Omental fat pad (tissue), 4 donors: ENCODE results near the gene PLXNC1. TPM values are rescaled to one million over a fixed set of nuclear protein-coding genes. Genes with fewer than 3 reads are reported as not detected.

Experiments
- ATAC-seq: fragments of 150-250 bp; one replicate; pipeline ENCODE4 v1.9.1; 2016; ENCODE audit warnings: mild to moderate bottlenecking, moderate library complexity; ENCODE audit not compliant: low FRiP score
- DNase-seq: peaks from one replicate; pipeline ENCODE4 v3.0.0-alpha.2; 2019; ENCODE audit warnings: low spot score
- CTCF ChIP-seq, 3 donors: fragments of 450-650 bp; IDR thresholded peaks; one replicate each; pipeline ENCODE4 v1.5.1; 2016 to 2017; ENCODE audit warnings: antibody characterized with exemption in 3 of 3, mild to moderate bottlenecking in 3 of 3, moderate library complexity in 2 of 3
- total RNA-seq, 4 donors: library from RNA; depleted of rRNA; stranded (reverse); fragments of >200 nt; gene quantifications; one replicate each; pipeline ENCODE4 v1.1.0, GENCODE V29; 2016

The PLXNC1 gene
- total RNA-seq, 4 donors from 2014 or later = 4.2 to 42.7 (median 8.6) TPM

GRCh38 chr12:94225506-94225905, 77.1 kb downstream of the PLXNC1 start:
- ATAC-seq = no peak
- DNase-seq = no peak
- no peak for TF ChIP-seq CTCF (IDR thresholded peaks at IDR 0.05)

- ATAC-seq (no peak), DNase-seq (no peak)
- TF ChIP-seq CTCF (IDR thresholded peaks at IDR 0.05) = no peak
Measured at GRCh38 chr12:94225947-94226630, 77.7 kb downstream of the PLXNC1 start.

GRCh38 chr12:94227066-94227465, 78.7 kb downstream of the PLXNC1 start:
- no peak for DNase-seq
- no peak for ATAC-seq
- no peak for TF ChIP-seq CTCF (IDR thresholded peaks at IDR 0.05)

GRCh38 chr12:94228488-94228907, 80.1 kb downstream of the PLXNC1 start:
- ATAC-seq = no peak
- no peak for DNase-seq
- no peak for TF ChIP-seq CTCF (IDR thresholded peaks at IDR 0.05)

GRCh38 chr12:94229902-94230301, 81.5 kb downstream of the PLXNC1 start:
- no peak for TF ChIP-seq CTCF (IDR thresholded peaks at IDR 0.05)
- ATAC-seq = no peak
- no peak for DNase-seq

GRCh38 chr12:94230357-94230905, 82.1 kb downstream of the PLXNC1 start:
- no peak for DNase-seq
- ATAC-seq = no peak
- no peak for TF ChIP-seq CTCF (IDR thresholded peaks at IDR 0.05)

- ATAC-seq (no peak), DNase-seq (no peak)
- no peak for TF ChIP-seq CTCF (IDR thresholded peaks at IDR 0.05)
Measured at GRCh38 chr12:94231709-94232108, 83.3 kb downstream of the PLXNC1 start.
